ENCODE measurements around the gene CLASP2. TPM values are rescaled to one million over a fixed set of nuclear protein-coding genes. Genes with fewer than 3 reads are reported as not detected.
A peak's percentile ranks its signal among the peaks of the same experiment; 100 is the strongest.

Gene CLASP2
- polyA plus RNA-seq, 1 experiment: 27.4 TPM

DNA sequence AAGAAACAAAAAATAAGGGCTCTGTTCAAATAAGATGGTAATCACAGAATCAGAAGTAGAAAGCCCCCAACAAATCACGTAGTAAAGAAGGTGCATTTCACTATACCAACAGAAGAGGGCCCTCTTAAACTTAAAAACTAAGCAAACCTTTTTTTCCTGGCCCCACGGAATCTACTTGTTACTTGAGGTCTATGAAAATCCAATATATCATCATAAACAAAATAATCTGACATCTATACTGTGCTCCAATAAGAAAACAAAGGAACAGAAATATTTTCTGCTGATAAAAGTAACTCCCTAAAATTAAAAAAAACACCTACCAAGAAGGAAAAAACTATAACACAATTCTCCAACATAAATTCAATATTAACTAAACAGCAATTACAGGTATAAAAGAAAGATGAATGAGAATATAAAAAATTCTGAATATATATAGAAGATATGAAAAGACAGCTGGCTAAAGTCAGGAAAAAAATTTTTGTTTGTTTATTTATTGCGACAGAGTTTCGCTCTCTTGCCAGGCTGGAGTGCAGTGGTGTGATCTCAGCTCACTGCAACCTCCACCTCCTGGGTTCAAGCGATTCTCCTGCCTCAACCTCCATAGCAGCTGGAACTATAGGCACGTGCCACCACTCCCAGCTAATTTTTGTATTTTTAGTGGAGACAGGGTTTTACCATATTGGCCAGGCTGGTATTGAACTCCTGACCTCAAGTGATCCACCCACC is 81.8 kb downstream of the CLASP2 start:
- no peaks in the 10 kb centered on the region for H3K27me3 ChIP-seq (ENCODE audit: control insufficient read depth, insufficient read depth, low read length)
- H3K27ac ChIP-seq (ENCODE audit: low read depth, low read length): no peak overlapping the region
- no peak overlapping the region for H3K4me3 ChIP-seq (ENCODE audit: low read depth, low read length)
- no peaks in the 10 kb centered on the region for H3K9me3 ChIP-seq (ENCODE audit: control insufficient read depth, insufficient read depth, low read length)
- peak; percentile 42 for DNase-seq (ENCODE audit: low read depth, low spot score)
- TF ChIP-seq, protein P1, sequence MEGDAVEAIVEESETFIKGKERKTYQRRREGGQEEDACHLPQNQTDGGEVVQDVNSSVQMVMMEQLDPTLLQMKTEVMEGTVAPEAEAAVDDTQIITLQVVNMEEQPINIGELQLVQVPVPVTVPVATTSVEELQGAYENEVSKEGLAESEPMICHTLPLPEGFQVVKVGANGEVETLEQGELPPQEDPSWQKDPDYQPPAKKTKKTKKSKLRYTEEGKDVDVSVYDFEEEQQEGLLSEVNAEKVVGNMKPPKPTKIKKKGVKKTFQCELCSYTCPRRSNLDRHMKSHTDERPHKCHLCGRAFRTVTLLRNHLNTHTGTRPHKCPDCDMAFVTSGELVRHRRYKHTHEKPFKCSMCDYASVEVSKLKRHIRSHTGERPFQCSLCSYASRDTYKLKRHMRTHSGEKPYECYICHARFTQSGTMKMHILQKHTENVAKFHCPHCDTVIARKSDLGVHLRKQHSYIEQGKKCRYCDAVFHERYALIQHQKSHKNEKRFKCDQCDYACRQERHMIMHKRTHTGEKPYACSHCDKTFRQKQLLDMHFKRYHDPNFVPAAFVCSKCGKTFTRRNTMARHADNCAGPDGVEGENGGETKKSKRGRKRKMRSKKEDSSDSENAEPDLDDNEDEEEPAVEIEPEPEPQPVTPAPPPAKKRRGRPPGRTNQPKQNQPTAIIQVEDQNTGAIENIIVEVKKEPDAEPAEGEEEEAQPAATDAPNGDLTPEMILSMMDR (IDR thresholded peaks at IDR 0.05; ENCODE audit: low read depth, low read length): peak; percentile 67
- ChIA-PET POLR2A (no interaction called here), CTCF (interaction anchor here (0.6 to 2.7 kb wide), 16 partner anchors 9 to 1565 kb away, joined by 3 to 61 read pairs (median 6); partner anchors contain the start of gene PDCD6IP)

DNA sequence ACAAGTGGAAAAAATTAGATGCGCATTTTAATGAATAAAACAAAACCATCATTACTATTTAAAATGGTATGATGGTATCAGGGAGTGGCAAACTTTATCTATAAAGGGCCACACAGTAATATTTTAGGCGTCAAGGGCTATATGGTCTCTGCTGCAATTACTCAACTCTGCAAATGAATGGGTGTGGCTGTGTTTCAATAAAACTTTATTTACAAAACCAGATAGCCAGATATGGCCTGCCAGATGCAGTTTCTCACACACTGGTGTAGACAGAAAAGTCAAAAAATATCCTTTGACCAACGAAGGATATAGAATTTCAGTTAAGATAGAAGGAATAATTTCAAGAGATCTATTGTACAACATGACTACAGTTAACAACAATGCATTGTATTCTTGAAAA is 83.8 kb downstream of the CLASP2 start:
- POLR2A ChIA-PET: no interaction called here
- no peaks in the 10 kb centered on the region for H3K27me3 ChIP-seq (ENCODE audit: control insufficient read depth, insufficient read depth, low read length)

DNA sequence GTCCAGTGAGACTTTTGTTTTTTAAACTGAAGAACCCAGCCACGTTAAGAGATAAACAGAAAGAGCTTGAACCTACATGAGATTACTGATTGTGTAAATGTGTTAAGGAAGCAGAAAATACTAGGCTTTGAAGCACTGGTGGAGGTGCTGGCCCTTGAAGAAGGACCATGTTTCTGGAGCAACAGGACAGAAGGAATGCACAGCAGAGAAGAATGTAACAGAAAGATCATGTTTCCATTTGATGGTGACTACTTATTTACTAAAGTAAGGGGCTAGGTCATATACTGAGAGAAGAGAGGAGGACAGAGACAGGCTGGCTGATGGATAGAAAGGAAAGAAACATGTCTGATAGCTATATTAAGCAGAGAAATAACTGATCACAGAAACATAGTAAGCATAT is 88.8 kb downstream of the CLASP2 start:
- no peaks in the 10 kb centered on the region for H3K27me3 ChIP-seq (ENCODE audit: control insufficient read depth, insufficient read depth, low read length)
- no peak for DNase-seq (ENCODE audit: low read depth, low spot score)
- H3K27ac ChIP-seq (ENCODE audit: low read depth, low read length): no peak overlapping the region
- TF ChIP-seq, protein P1 (IDR thresholded peaks at IDR 0.05; ENCODE audit: low read depth, low read length): no peak
- no peak overlapping the region for H3K4me3 ChIP-seq (ENCODE audit: low read depth, low read length)
- ChIA-PET POLR2A (no interaction called here), CTCF (interaction anchor here (0.6 to 7.2 kb wide), 3 partner anchors 147 to 554 kb away, joined by 3 to 54 read pairs (median 22); no protein-coding TSS in a partner anchor)
- no peaks in the 10 kb centered on the region for H3K9me3 ChIP-seq (ENCODE audit: control insufficient read depth, insufficient read depth, low read length)

More for the DNA sequence above, 83.8 kb downstream of the CLASP2 start:
- Histone ChIP-seq H3K27ac (ENCODE audit: low read depth, low read length) (no peak overlapping the region), H3K9me3 (ENCODE audit: control insufficient read depth, insufficient read depth, low read length) (no peaks in the 10 kb centered on the region), H3K4me3 (ENCODE audit: low read depth, low read length) (no peak overlapping the region)
- TF ChIP-seq, protein P1 (IDR thresholded peaks at IDR 0.05; ENCODE audit: low read depth, low read length): no peak
- no peak for DNase-seq (ENCODE audit: low read depth, low spot score)
- CTCF ChIA-PET: interaction anchor here (1.3 to 7.2 kb wide), 4 partner anchors 82 to 153 kb away, joined by 8 to 54 read pairs (median 22); no protein-coding TSS in a partner anchor

DNA sequence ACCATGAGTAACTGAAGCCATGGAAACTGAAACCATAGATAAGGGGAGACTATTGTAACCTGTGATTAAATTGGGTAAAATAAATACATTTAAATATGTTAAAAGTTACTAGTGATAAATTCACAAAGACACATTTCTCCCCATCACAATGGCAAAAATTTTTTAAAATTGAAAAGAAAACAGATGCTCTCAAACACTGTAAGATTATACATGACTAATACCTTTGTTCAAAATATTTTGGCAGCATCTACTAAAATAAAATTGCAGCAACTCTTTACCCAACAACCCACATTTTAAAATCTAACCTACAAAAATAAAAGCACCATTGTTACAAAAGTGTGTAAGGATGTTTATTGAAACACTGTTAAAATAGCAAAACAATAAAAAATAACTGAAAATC is 93.3 kb downstream of the CLASP2 start:
- Histone ChIP-seq H3K9me3 (ENCODE audit: control insufficient read depth, insufficient read depth, low read length) (no peaks in the 10 kb centered on the region), H3K27ac (ENCODE audit: low read depth, low read length) (no peak overlapping the region), H3K4me3 (ENCODE audit: low read depth, low read length) (no peak overlapping the region), H3K27me3 (ENCODE audit: control insufficient read depth, insufficient read depth, low read length) (no peaks in the 10 kb centered on the region)
- ChIA-PET POLR2A (no interaction called here), CTCF (no interaction called here)
- DNase-seq (ENCODE audit: low read depth, low spot score): no peak
- TF ChIP-seq, protein P1 (IDR thresholded peaks at IDR 0.05; ENCODE audit: low read depth, low read length): no peak

DNA sequence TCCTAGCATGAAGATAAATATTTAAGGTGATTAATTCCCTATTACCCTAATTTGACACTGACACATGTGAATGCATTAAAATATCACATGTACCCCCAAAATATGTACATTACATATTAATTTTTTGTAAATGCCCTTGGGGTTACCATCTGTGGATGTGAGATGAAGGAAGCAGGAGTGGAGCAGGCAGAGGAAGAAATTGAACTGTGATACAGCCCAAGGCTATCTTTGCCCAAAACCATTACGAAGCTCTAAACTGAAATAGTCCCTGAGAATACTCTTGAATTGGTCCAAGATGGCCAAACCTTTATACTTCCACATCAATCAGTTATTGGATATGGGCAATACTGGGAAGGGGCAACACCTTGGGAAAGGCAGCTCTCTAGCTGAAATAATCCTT is 105.0 kb downstream of the CLASP2 start:
- Histone ChIP-seq H3K4me3 (ENCODE audit: low read depth, low read length) (no peak overlapping the region), H3K9me3 (ENCODE audit: control insufficient read depth, insufficient read depth, low read length) (no peaks in the 10 kb centered on the region), H3K27ac (ENCODE audit: low read depth, low read length) (no peak overlapping the region), H3K27me3 (ENCODE audit: control insufficient read depth, insufficient read depth, low read length) (no peaks in the 10 kb centered on the region)
- no peak for DNase-seq (ENCODE audit: low read depth, low spot score)
- ChIA-PET POLR2A (no interaction called here), CTCF (interaction anchor here (1.3 kb wide), 1 partner anchor 174 kb away, joined by 4 read pairs; no protein-coding TSS in a partner anchor)
- TF ChIP-seq, protein P1 (IDR thresholded peaks at IDR 0.05; ENCODE audit: low read depth, low read length): no peak
